Peyer's patch (tissue), 4 donors: ENCODE data around the gene BSG.

Experiments
- CTCF ChIP-seq, 6 experiments: fragments of 450-650 bp in 4 of 6; fragments of 200-600 bp in 2 of 6; sonication (generic) in 1 of 6; IDR thresholded peaks; one replicate each; pipeline ENCODE4 v1.5.1; 2017 to 2019; ENCODE audit warnings: antibody characterized with exemption in 6 of 6, mild to moderate bottlenecking in 3 of 6, moderate library complexity in 1 of 6
- POLR2A ChIP-seq, 2 donors: fragments of 450-650 bp; IDR thresholded peaks; one replicate each; pipeline ENCODE4 v1.5.1; 2017; ENCODE audit warnings: antibody characterized with exemption in 2 of 2, mild to moderate bottlenecking in 2 of 2, moderate library complexity in 2 of 2

DNA sequence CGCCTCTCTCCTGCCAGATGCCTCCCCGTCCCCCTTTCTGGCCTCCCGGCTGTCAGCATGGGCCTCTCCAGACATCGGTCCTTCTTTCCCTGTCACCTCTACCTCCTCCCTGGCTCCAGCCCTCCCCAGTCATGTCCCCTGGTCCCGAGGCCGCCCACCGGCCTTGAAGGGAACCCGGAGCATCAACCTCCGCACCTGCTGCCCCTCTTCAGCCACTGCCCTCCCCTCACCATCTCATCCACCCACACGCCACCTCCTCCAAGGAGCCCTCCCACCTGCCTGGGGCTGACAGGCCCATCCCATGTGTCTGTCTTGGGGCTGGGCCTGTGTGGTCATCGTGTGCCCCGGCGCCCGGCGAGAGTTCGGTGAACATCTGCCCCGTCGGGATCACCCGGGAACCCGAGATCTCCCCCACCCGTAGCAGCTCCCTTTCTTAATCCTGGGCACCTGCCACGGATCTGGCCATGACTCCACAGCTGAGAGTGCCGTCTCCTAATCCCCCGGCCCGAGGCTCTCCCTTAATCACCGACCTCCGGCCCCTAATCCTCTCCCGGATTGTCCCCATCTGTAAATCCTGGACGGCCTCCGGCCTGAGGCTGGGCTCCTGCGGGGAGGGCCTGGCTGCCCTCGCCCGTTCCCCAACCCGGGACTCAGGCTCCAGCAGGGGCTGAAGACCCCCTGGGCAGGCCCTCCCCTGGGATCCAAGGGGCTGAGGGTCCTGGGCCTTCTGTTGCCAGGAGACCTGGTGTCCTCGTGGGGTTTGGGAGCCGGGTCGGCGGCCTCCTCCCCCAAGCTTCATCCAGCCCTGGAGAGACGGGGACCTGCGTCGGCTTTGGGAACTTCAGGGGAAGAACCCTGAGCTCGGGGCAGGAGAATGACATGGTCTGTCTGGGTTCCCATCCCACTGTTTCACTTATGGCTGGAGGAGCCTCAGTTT lies 23.2 kb downstream of the BSG start:
- no peak for TF ChIP-seq CTCF (IDR thresholded peaks at IDR 0.05)
- no peak for TF ChIP-seq POLR2A (IDR thresholded peaks at IDR 0.05)
